GM23248 (cell line): ENCODE results near the gene DACH1. TPM values are rescaled to one million over a fixed set of nuclear protein-coding genes. Genes with fewer than 3 reads are reported as not detected.

Experiments used
- DNase-seq: peaks from one replicate; pipeline ENCODE4 v3.0.0-alpha.2; 2015
- H2AFZ ChIP-seq: fragments of 200-600 bp; sonication (generic); 2 replicates; pipeline ENCODE4 v1.6.1; 2016; ENCODE audit warnings: antibody characterized with exemption
- H3F3A ChIP-seq: fragments of 200-600 bp; sonication (generic); 2 replicates; pipeline ENCODE4 v1.6.1; 2016; ENCODE audit warnings: mild to moderate bottlenecking, antibody characterized with exemption, mixed run types; ENCODE audit not compliant: insufficient read depth
- H3K27ac ChIP-seq: fragments of 200-600 bp; sonication (generic); 2 replicates; pipeline ENCODE4 v1.5.1; 2016; ENCODE audit warnings: mild to moderate bottlenecking
- H3K27me3 ChIP-seq: fragments of 200-600 bp; sonication (generic); replicated peaks from 2 replicates; pipeline ENCODE4 v1.6.1; 2016; ENCODE audit warnings: mild to moderate bottlenecking; ENCODE audit not compliant: insufficient read depth
- H3K36me3 ChIP-seq: fragments of 200-600 bp; sonication (generic); 2 replicates; pipeline ENCODE4 v1.6.1; 2016; ENCODE audit warnings: low read depth, mild to moderate bottlenecking
- H3K4me1 ChIP-seq: fragments of 200-600 bp; sonication (generic); 2 replicates; pipeline ENCODE4 v1.6.1; 2016; ENCODE audit warnings: mild to moderate bottlenecking; ENCODE audit not compliant: insufficient read depth
- H3K4me2 ChIP-seq: fragments of 200-600 bp; sonication (generic); one replicate; pipeline ENCODE4 v1.6.1; 2016; ENCODE audit warnings: mild to moderate bottlenecking; ENCODE audit not compliant: unreplicated experiment
- H3K4me3 ChIP-seq: fragments of 200-600 bp; sonication (generic); 2 replicates; pipeline ENCODE4 v1.5.1; 2016; ENCODE audit warnings: mild to moderate bottlenecking
- H3K79me2 ChIP-seq: fragments of 200-600 bp; sonication (generic); 2 replicates; pipeline ENCODE4 v1.6.1; 2016; ENCODE audit warnings: mild to moderate bottlenecking; ENCODE audit not compliant: insufficient read depth
- H3K9ac ChIP-seq: fragments of 200-600 bp; sonication (generic); 2 replicates; pipeline ENCODE4 v1.6.1; 2016; ENCODE audit warnings: mild to moderate bottlenecking
- H3K9me2 ChIP-seq: fragments of 200-600 bp; sonication (generic); 2 replicates; pipeline ENCODE4 v1.6.1; 2016; ENCODE audit warnings: mixed run types, mild to moderate bottlenecking, moderate library complexity; ENCODE audit not compliant: insufficient read depth
- H3K9me3 ChIP-seq: fragments of 200-600 bp; sonication (generic); one replicate; pipeline ENCODE4 v1.6.1; 2017; ENCODE audit warnings: low read depth
- H4K20me1 ChIP-seq: fragments of 200-600 bp; sonication (generic); 2 replicates; pipeline ENCODE4 v1.6.0; 2016; ENCODE audit not compliant: insufficient read depth
- EZH2 ChIP-seq: fragments of 200-600 bp; sonication (generic); IDR thresholded peaks from 2 replicates; pipeline ENCODE4 v1.6.1; 2018; ENCODE audit warnings: antibody characterized with exemption, mild to moderate bottlenecking; ENCODE audit not compliant: insufficient read depth, poor library complexity, severe bottlenecking
- EZH2phosphoT487 ChIP-seq: fragments of 200-600 bp; sonication (generic); IDR thresholded peaks from 2 replicates; pipeline ENCODE4 v1.6.1; 2018; ENCODE audit warnings: antibody characterized with exemption, moderate library complexity, mild to moderate bottlenecking, low read depth; ENCODE audit not compliant: insufficient read depth
- WGBS, 2 experiments: methylation state at CpG; one replicate each; pipeline ENCODE4 v1.1.6; 2015 to 2017; ENCODE audit warnings: low lambda C conversion rate in 2 of 2, low coverage in 1 of 2; ENCODE audit errors: missing lambda C conversion rate in 2 of 2; 5-methylcytosine and 5-hydroxymethylcytosine counted together
- in situ Hi-C: fragments of 300-500 bp; cut with MboI; formaldehyde crosslinking; loops from 2 replicates; pipeline ENCODE4 v1.15.0; 2020
- polyA plus RNA-seq: library from polyadenylated mRNA; unstranded; fragments of >200 nt; fragmentation: Nextera tagmentation; extraction: Ambion mirVana; gene quantifications from 2 replicates; pipeline ENCODE4 v1.2.1, GENCODE V29; 2016
- total RNA-seq: library from RNA; depleted of rRNA; stranded (reverse); fragments of >200 nt; shearing (Covaris generic); gene quantifications from 2 replicates; pipeline ENCODE4 v1.2.3, GENCODE V29; 2014

The DACH1 gene
- total and polyA plus RNA-seq, 2 experiments from 2014 or later: not detected

DNA sequence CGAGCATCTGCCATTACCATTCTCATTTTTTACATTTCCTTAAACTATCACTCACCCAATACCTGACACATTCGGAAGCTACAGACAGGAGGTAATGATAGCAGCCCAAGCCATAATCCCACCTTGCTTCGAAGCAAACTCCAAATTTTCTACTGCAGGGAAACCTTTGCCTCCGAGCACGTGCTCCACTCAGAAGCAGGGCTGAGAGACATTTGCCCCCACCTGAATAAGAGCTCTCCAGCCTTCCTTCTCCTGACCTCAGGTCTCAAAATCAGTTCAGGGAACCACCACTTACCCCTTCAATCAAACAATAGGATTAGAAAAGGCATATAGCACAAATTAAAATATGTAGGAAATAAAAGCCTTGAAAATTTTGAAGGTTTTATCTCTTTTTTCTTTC is 2.3 kb upstream of the DACH1 start:
- no peak for DNase-seq
- H3K79me2 ChIP-seq: no peaks in the 10 kb centered on the region
- no peak overlapping the region for H3K4me2 ChIP-seq
- H3K4me1 ChIP-seq: no peaks in the 10 kb centered on the region
- H3K9me2 ChIP-seq: no peaks in the 10 kb centered on the region
- peaks cover 21% of the 10 kb centered on the region for H3K27me3 ChIP-seq
- no peaks in the 10 kb centered on the region for H3K9me3 ChIP-seq
- WGBS, 2 experiments: 63 to 64% methylated on average over 5 of the region's 5 CpGs
- TF ChIP-seq EZH2: no peak
- TF ChIP-seq EZH2phosphoT487: no peak
- H2AFZ ChIP-seq: no peak overlapping the region
- no peaks in the 10 kb centered on the region for H3K36me3 ChIP-seq
- H3K27ac ChIP-seq: no peak overlapping the region
- H3K9ac ChIP-seq: no peak overlapping the region
- H4K20me1 ChIP-seq: no peaks in the 10 kb centered on the region
- no peaks in the 10 kb centered on the region for H3F3A ChIP-seq
- H3K4me3 ChIP-seq: no peak overlapping the region
- in situ Hi-C loops: no loop called here

DNA sequence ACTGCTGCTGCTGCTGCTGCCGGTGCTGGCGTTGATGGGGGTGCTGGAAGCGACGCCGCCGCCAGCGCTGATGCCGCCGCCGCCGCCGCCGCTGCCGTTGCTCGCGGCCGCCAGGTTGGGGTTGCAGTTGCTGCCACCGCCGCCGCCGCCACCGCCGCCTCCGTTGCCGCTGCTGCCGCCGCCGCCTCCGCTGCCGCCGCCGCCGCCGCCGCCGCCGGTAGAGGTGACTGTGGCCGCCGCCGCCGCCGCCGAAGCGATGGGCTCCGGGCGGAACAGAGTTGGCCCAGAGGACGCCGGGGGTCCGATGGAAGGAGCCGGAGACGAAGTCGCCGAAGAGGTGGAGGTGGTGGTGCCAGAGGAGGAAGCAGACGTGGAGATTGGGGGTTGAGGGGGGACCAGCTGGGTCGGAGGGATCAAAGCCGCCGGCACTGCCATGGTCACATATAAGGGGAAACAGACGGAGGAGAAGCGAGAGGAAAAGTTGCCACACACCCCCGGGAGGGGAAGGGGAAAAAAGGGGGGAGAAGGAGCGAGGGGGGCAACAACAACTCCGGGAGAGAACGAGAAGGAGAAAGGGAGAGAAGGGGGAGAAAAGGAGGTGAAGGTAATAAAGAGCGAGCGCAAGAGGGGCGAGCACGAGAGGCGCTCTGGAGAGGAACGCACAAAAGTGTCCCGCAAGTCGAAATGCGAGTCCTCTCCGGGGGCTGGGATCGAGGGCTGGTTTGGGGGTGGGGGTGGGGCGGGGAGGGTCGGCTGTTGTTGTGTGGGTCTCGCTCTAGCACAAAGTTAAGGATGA is 471 bp downstream of the DACH1 start:
- Histone ChIP-seq H3K27ac (no peak overlapping the region), H3K4me1 (no peaks in the 10 kb centered on the region), H3K9me2 (no peaks in the 10 kb centered on the region), H3K4me2 (peak overlapping the region; percentile 87), H4K20me1 (no peaks in the 10 kb centered on the region), H3F3A (no peaks in the 10 kb centered on the region), H3K9me3 (no peaks in the 10 kb centered on the region), H3K9ac (no peak overlapping the region), H2AFZ (peak overlapping the region; percentile 73), H3K36me3 (no peaks in the 10 kb centered on the region), H3K4me3 (peak overlapping the region; percentile 63), H3K79me2 (no peaks in the 10 kb centered on the region), H3K27me3 (peaks cover 35% of the 10 kb centered on the region)
- 1 to 2% methylated on average over 9 to 42 of the region's 77 CpGs for WGBS, 2 experiments
- DNase-seq: peak; percentile 24
- in situ Hi-C loops: no loop called here
- no peak for TF ChIP-seq EZH2phosphoT487
- no peak for TF ChIP-seq EZH2

DNA sequence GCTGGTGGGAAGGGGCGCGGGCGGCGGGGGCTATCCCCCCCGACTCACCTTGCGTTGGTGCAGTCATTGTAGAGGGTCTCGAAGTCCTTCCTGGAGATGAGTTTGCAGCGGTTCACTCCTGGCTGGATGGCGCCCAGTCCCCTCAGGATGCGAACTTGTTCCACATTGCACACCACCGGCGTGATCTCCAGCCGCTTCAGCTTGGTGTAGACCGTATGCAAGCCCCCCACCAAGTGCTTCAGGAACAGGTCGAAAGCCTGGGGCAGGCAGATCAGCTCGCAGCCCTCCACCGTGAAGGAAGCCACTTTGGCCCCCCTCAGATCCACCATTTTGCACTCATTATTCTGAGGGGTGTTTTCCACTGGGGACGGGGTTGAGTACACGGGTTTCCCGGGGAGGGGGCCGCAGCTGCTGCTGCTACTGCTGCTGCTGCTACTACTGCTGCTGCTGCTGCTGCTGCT is 1.1 kb downstream of the DACH1 start:
- peaks cover 35% of the 10 kb centered on the region for H3K27me3 ChIP-seq
- no peaks in the 10 kb centered on the region for H3K9me2 ChIP-seq
- TF ChIP-seq EZH2phosphoT487: no peak
- no peak for TF ChIP-seq EZH2
- H2AFZ ChIP-seq: no peak overlapping the region
- H3K4me2 ChIP-seq: no peak overlapping the region
- WGBS, 2 experiments: 2 to 3% methylated on average over 13 to 19 of the region's 21 CpGs
- H3F3A ChIP-seq: no peaks in the 10 kb centered on the region
- in situ Hi-C loops: no loop called here
- no peaks in the 10 kb centered on the region for H4K20me1 ChIP-seq
- H3K79me2 ChIP-seq: no peaks in the 10 kb centered on the region
- H3K27ac ChIP-seq: no peak overlapping the region
- H3K9ac ChIP-seq: no peak overlapping the region
- no peaks in the 10 kb centered on the region for H3K36me3 ChIP-seq
- no peaks in the 10 kb centered on the region for H3K4me1 ChIP-seq
- no peaks in the 10 kb centered on the region for H3K9me3 ChIP-seq
- peak overlapping the region; percentile 63; the same call in 1 of the 2 replicates for H3K4me3 ChIP-seq
- DNase-seq: no peak

DNA sequence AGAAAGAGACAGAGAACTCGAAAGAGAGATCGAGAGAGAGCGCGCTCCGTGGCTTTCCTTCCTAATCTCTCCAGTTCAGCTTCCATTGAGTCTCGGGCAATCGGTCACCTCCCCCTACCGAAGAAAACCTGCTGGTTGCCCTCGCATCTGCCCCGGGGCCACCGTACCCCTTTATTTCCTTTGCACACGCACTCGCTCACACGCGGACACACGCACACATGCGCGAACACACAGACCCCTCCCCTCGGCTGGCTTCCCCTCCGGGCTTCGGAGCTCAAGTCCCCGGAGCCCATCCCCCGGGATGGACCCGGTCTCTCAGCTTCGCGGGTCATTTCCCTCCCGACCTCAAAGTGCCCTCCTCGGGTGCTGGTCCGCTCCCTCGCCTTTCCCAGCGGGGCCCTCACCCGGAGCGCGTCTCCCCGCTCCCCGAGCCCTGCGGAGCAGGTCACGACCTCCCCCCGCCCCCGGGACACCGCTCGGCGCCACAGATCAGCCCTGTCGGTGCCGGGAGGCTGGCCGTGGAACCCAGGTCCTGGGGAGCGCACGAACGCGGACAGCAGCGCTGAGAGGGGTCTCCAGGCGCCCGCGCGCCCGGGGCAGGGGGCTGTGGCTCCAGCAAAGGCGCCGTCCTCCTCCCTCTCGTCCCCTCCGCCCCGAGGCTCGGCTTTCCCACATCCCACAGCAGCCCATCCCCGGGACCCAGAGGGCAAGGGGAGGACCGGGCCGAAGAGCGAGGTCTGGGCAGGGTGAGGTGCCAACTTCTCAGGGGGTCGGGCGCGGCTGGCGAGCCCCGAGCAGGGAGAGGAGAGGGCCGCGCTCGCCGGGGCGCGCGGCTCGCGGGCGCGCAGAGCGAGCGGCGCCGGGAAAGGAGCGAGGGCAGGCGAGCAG is 1.8 kb downstream of the DACH1 start:
- H3K9ac ChIP-seq: no peak overlapping the region
- H3K79me2 ChIP-seq: no peaks in the 10 kb centered on the region
- no peak for DNase-seq
- H3K36me3 ChIP-seq: no peaks in the 10 kb centered on the region
- no peak for TF ChIP-seq EZH2
- TF ChIP-seq EZH2phosphoT487: no peak
- no peaks in the 10 kb centered on the region for H4K20me1 ChIP-seq
- no peak overlapping the region for H3K27ac ChIP-seq
- no peak overlapping the region for H3K4me2 ChIP-seq
- no peaks in the 10 kb centered on the region for H3F3A ChIP-seq
- no peak overlapping the region for H3K4me3 ChIP-seq
- WGBS, 2 experiments: 3 to 5% methylated on average over 65 to 88 of the region's 88 CpGs
- no peak overlapping the region for H2AFZ ChIP-seq
- no peaks in the 10 kb centered on the region for H3K9me2 ChIP-seq
- peaks cover 35% of the 10 kb centered on the region for H3K27me3 ChIP-seq
- no peaks in the 10 kb centered on the region for H3K4me1 ChIP-seq
- in situ Hi-C loops: no loop called here
- H3K9me3 ChIP-seq: no peaks in the 10 kb centered on the region
